Spleen (tissue), 7 donors: ENCODE measurements around the gene CTNNBL1.

ENCODE experiments used
- POLR2AphosphoS5 ChIP-seq, 3 donors: sonication (generic); formaldehyde crosslinking; IDR thresholded peaks; one replicate each; pipeline ENCODE4 v1.5.1; 2017; ENCODE audit warnings: antibody characterized with exemption in 3 of 3
- TF ChIP-seq, protein P1 (sequence below), 11 experiments: fragments of 200-600 bp in 7 of 11; fragments of 450-650 bp in 4 of 11; sonication (generic) in 4 of 11; IDR thresholded peaks in 8 of 11; conservative IDR thresholded peaks in 3 of 11; 1 replicate in 7 of 11; 2 replicates in 4 of 11; pipeline versions ENCODE4 v1.4.0 to v1.8.0; 2016 to 2021; ENCODE audit warnings: antibody characterized with exemption in 11 of 11, inconsistent platforms in 4 of 11, mild to moderate bottlenecking in 1 of 11
- donor health status: DM: no; HTN: no; CAD: no; lungs with moderate emphysema.
- donor health status: DM: no; HTN: no; CAD: no.
- donor health status: DM: no; HTN: no; CAD: no.

DNA sequence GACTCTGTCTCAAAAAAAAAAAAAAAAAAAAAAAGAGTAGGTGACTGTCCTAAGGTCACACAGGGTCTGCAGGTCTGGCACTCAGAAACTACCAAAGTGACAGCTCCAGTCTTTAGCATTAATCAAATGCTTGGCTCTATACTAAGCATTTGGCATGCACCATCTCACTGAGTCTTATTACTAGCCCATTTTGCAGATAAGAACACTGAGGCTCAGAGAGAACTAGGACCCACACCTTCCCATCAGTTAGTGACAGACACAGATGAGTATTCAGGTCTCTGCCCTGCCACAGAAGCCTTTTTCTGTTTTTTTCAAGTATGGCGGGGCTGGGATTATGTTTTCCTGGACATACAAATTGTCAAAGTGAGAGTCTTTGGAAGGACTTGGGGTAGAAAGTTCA is 186.0 kb downstream of the CTNNBL1 start:
- TF ChIP-seq, protein P1, sequence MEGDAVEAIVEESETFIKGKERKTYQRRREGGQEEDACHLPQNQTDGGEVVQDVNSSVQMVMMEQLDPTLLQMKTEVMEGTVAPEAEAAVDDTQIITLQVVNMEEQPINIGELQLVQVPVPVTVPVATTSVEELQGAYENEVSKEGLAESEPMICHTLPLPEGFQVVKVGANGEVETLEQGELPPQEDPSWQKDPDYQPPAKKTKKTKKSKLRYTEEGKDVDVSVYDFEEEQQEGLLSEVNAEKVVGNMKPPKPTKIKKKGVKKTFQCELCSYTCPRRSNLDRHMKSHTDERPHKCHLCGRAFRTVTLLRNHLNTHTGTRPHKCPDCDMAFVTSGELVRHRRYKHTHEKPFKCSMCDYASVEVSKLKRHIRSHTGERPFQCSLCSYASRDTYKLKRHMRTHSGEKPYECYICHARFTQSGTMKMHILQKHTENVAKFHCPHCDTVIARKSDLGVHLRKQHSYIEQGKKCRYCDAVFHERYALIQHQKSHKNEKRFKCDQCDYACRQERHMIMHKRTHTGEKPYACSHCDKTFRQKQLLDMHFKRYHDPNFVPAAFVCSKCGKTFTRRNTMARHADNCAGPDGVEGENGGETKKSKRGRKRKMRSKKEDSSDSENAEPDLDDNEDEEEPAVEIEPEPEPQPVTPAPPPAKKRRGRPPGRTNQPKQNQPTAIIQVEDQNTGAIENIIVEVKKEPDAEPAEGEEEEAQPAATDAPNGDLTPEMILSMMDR (IDR thresholded peaks at IDR 0.05 in 8 of 11, conservative IDR thresholded peaks at IDR 0.05 in 3 of 11) = no peak
- no peak for TF ChIP-seq POLR2AphosphoS5 (IDR thresholded peaks at IDR 0.05)
